NCI-H2081 (cell line): ENCODE measurements around the gene CYP27A1.
A peak's percentile ranks its signal among the peaks of the same experiment; 100 is the strongest.

ENCODE experiments used
- DNase-seq, 2 experiments: peaks; one replicate each; lab custom pipeline; 2025; lab: John Stamatoyannopoulos, UW

CYP27A1 gene

GRCh38 chr2:218859556-218859987, 77.6 kb downstream of the CYP27A1 start, which contains the start of gene WNT6:
TSS of gene WNT6 (plus strand) at chr2:218859805. CDS start at chr2:218860038, 233 bp downstream.
- no peak for DNase-seq

- no peak for DNase-seq
Observed at GRCh38 chr2:218859988-218860831, 78.3 kb downstream of the CYP27A1 start.

GRCh38 chr2:218860950-218861381, 79.0 kb downstream of the CYP27A1 start:
- peak; percentile 48 to 72 for DNase-seq

- no peak for DNase-seq
Observed at GRCh38 chr2:218861645-218862318, 79.8 kb downstream of the CYP27A1 start.

GRCh38 chr2:218863021-218863520, 81.1 kb downstream of the CYP27A1 start:
- DNase-seq, result no peak
